Cardiac muscle cell (in vitro differentiated cells and primary cell): ENCODE results near the gene MAML3. TPM values are rescaled to one million over a fixed set of nuclear protein-coding genes. Genes with fewer than 3 reads are reported as not detected.

ENCODE experiments used
- DNase-seq, 2 donors: peaks; one replicate each; pipeline versions ENCODE4 v3.0.0 to v3.0.0-alpha.2; 2010 to 2017; ENCODE audit warnings: low read depth in 1 of 2, low spot score in 1 of 2
- H3K27ac ChIP-seq: fragments of 200-600 bp; sonication (generic); 2 replicates; pipeline ENCODE4 v1.5.1; 2016
- H3K27me3 ChIP-seq: fragments of 200-600 bp; sonication (generic); 2 replicates; pipeline ENCODE4 v1.6.0; 2016; ENCODE audit warnings: control low read depth
- H3K36me3 ChIP-seq: fragments of 200-600 bp; sonication (generic); 2 replicates; pipeline ENCODE4 v1.5.1; 2016; ENCODE audit warnings: control low read depth
- H3K4me1 ChIP-seq: fragments of 200-600 bp; sonication (generic); 2 replicates; pipeline ENCODE4 v1.8.1; 2017; ENCODE audit warnings: low read depth, mild to moderate bottlenecking, mixed run types
- H3K4me3 ChIP-seq: fragments of 200-600 bp; sonication (generic); 2 replicates; pipeline ENCODE4 v1.5.1; 2016; ENCODE audit warnings: mild to moderate bottlenecking
- H3K9me3 ChIP-seq: fragments of 200-600 bp; sonication (generic); 2 replicates; pipeline ENCODE4 v1.5.1; 2017; ENCODE audit warnings: low read depth, mild to moderate bottlenecking, control low read depth
- polyA plus RNA-seq: library from polyadenylated mRNA; unstranded; fragments of >200 nt; fragmentation: Nextera tagmentation; extraction: Ambion mirVana; gene quantifications from 2 replicates; pipeline ENCODE4 v1.2.1, GENCODE V29; 2016
- total RNA-seq: library from RNA; depleted of rRNA; stranded (reverse); fragments of >200 nt; gene quantifications from 2 replicates; pipeline ENCODE4 v1.2.3, GENCODE V29; 2016
- TF ChIP-seq, protein P1 (sequence below): IDR thresholded peaks from 2 replicates; pipeline ENCODE4 v1.5.1; 2012; ENCODE audit warnings: low read depth, mild to moderate bottlenecking, low read length

Gene MAML3
- total and polyA plus RNA-seq, 2 experiments from 2014 or later: 7.8 to 22.8 TPM

DNA sequence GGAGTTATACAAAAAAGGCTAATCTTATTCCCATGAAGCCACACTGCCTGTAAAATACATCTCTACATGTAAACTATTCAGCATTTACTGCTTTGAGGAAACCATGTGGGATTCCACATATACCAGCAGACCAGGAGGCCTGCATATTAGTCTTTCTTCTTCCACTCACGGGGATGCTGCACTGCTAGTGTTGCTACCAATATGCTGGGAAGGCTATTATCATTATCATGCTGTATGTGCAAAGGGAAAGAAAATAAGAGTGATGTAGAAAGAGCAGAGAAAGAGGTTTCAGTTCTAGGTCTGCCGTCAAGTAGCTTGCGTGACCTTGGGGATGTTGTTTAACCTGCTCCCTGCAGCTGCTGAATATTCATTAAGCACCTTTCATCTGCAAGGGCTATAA lies 427.4 kb downstream of the MAML3 start:
- no peak overlapping the region for H3K4me3 ChIP-seq
- no peaks in the 10 kb centered on the region for H3K36me3 ChIP-seq
- TF ChIP-seq, protein P1, sequence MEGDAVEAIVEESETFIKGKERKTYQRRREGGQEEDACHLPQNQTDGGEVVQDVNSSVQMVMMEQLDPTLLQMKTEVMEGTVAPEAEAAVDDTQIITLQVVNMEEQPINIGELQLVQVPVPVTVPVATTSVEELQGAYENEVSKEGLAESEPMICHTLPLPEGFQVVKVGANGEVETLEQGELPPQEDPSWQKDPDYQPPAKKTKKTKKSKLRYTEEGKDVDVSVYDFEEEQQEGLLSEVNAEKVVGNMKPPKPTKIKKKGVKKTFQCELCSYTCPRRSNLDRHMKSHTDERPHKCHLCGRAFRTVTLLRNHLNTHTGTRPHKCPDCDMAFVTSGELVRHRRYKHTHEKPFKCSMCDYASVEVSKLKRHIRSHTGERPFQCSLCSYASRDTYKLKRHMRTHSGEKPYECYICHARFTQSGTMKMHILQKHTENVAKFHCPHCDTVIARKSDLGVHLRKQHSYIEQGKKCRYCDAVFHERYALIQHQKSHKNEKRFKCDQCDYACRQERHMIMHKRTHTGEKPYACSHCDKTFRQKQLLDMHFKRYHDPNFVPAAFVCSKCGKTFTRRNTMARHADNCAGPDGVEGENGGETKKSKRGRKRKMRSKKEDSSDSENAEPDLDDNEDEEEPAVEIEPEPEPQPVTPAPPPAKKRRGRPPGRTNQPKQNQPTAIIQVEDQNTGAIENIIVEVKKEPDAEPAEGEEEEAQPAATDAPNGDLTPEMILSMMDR: no peak
- H3K27me3 ChIP-seq: no peaks in the 10 kb centered on the region
- H3K27ac ChIP-seq: peak overlapping the region; percentile 41
- no peak for DNase-seq
- no peaks in the 10 kb centered on the region for H3K9me3 ChIP-seq
- H3K4me1 ChIP-seq: peaks cover 5% of the 10 kb centered on the region

GRCh38 chr4:139725236-139725635 lies 428.7 kb downstream of the MAML3 start:
- H3K27ac ChIP-seq: no peak overlapping the region
- no peaks in the 10 kb centered on the region for H3K9me3 ChIP-seq
- peaks cover 4% of the 10 kb centered on the region for H3K4me1 ChIP-seq
- H3K27me3 ChIP-seq: no peaks in the 10 kb centered on the region
- no peak overlapping the region for H3K4me3 ChIP-seq
- no peak for DNase-seq
- H3K36me3 ChIP-seq: no peaks in the 10 kb centered on the region
- TF ChIP-seq, protein P1: no peak

GRCh38 chr4:139721789-139722188 lies 432.2 kb downstream of the MAML3 start:
- no peak for DNase-seq
- Histone ChIP-seq H3K27me3 (no peaks in the 10 kb centered on the region), H3K27ac (no peak overlapping the region), H3K4me1 (no peaks in the 10 kb centered on the region), H3K36me3 (peaks cover 6% of the 10 kb centered on the region), H3K4me3 (no peak overlapping the region), H3K9me3 (no peaks in the 10 kb centered on the region)
- TF ChIP-seq, protein P1: no peak

DNA sequence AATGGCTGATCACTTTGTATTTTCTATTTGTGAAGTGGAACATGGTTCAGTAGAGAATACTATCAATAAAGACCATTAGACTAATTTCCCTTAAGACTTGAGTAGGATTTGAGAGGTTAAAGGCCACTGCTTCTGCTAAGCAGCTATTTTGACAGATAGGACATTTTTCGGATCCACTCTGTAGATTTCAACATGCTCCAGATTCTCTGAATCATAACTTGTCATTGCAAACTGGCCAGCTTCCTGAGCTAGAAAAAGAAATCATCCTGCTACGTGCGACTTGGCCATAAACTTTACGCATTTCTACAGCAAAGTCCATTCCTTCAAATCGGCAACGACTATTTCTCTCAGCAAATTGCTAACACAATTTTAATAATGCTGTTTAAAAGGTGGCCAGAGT lies 433.2 kb downstream of the MAML3 start:
- no peaks in the 10 kb centered on the region for H3K27me3 ChIP-seq
- no peak overlapping the region for H3K4me3 ChIP-seq
- H3K9me3 ChIP-seq: no peaks in the 10 kb centered on the region
- TF ChIP-seq, protein P1: no peak
- H3K27ac ChIP-seq: no peak overlapping the region
- H3K36me3 ChIP-seq: peaks cover 6% of the 10 kb centered on the region
- peaks cover 6% of the 10 kb centered on the region for H3K4me1 ChIP-seq
- peak in 1 of 2 donors; percentile 30 for DNase-seq

DNA sequence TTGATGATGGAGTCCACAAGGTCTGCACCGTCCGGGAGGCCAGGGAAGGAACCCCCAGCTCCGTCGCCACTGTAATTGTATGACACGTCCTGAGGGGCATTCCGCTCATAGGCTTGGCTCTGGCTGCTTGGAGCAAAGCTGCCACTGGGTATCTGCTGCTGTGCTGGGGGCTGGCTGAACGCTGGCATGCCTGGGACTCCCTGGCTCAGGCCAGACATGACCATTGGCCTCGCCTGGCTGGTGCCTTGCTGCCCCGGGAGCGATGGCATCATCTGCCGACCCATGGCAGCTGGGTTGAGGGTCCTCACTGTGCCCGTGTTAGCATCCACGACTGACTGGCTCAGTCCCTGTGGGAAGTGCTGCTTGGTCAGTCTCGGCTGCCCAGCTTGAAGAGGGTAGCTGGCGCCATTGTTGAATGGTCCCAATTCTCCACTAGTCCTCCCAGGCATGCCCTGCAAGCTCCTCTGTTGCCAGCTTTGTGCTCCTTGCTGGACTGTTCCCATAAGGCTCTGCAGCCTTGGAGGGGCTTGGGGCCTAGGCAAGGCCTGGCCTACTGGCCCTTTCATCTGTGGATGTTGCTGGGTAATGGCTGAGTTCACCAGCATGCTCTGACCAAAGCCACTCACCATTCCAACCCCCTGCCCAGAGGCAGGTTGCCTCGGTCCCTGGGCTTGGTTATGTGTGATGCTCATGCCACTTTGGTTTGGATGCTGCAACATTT lies 434.4 kb downstream of the MAML3 start:
- H3K36me3 ChIP-seq: peaks cover 6% of the 10 kb centered on the region
- TF ChIP-seq, protein P1: no peak
- no peaks in the 10 kb centered on the region for H3K27me3 ChIP-seq
- DNase-seq: no peak
- peaks cover 12% of the 10 kb centered on the region for H3K4me1 ChIP-seq
- no peak overlapping the region for H3K27ac ChIP-seq
- H3K9me3 ChIP-seq: no peaks in the 10 kb centered on the region
- no peak overlapping the region for H3K4me3 ChIP-seq
